Measurements from ENCODE around the gene EXOC6.

EXOC6 gene

DNA sequence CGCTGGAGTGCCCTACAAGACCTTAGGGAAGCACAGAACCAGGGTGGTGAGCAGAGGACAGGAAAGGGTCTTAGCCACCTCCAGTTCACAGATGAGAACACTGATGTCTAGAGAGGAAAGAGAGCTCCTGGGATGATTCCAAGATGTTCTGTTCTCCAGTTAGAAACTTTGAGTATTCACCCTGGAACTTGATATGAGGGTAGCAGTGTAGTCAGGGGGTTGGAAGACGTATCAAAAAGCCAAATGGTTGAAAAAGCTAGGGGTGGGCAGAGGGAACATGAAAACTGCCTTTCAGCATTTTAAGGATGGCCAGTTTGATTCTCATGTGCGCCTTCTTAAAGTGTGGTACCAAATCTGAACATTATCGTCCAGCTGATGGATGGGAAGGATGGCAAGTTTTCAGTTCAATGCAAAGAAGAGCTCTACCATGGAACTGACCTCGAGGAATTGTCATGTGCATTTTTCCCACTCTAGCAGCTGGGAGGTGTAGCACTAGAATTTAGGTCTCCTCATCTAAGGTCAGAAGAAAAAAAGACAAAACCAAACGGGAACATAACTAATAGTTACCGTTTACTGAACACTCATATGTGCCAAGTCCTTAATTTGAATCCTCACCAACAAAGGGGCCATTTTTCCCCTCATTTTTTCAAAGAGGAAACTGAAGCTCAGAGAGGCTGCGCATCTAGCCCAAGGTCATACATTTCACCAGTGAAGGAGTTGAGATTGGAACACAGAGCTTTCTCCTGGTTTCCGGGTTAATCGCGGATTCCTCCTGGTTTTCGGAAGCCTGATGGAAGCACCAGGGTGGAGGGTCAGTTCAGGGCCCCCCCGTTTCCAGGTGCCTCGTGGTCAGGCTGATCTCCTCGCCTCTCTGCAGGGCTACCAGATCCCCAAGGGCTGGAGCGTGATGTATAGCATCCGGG lies 219.4 kb downstream of the EXOC6 start:
- DNase-seq = no peak

DNA sequence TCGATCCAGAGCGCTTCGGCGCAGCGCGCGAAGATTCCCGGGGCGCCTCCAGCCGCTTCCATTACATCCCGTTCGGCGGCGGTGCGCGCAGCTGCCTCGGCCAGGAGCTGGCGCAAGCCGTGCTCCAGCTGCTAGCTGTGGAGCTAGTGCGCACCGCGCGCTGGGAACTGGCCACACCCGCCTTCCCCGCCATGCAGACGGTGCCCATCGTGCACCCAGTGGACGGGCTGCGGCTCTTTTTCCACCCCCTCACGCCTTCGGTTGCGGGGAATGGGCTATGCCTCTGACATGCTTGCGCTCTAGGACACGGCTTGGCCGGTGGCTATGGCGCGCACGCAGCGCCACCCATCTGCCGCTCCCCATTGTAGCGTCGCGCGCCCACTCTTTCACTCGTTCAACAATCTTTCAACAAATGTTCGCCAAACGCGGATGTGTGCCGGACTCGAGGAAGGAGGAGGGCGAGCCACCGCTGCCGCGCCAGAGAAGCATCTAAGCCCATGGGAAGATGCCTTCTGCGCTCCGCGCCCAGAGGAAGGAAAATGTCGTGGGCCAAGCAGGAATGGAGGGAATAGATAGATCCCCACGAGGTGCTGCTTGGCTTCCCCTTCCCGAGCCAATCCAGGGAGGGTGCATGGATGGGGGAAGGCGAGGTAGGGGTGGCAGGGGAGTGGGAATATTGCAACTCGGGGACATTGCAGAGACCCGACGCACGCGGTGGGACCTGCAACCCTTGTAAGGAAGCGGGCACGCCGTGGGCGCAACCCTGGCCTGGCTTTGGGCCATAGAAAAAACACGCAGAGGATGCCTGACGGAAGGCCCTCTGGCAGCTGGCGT lies 220.3 kb downstream of the EXOC6 start:
- no peak for DNase-seq

DNA sequence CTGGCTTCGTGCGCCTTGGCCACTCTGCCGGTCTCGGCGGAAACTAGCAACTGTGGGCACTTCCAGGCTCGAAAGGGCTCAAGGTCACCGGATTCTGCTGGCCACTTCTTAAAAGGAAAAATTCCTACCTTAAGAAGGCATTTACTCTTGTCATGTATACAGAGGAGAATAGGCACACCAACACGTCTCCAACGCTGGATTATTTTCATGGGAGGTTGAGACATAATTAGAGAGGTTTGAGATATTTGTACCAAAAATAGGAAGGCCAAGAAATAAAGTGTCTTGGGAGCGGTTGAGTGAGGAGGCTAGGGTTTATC lies 220.9 kb downstream of the EXOC6 start:
- no peak for DNase-seq

DNA sequence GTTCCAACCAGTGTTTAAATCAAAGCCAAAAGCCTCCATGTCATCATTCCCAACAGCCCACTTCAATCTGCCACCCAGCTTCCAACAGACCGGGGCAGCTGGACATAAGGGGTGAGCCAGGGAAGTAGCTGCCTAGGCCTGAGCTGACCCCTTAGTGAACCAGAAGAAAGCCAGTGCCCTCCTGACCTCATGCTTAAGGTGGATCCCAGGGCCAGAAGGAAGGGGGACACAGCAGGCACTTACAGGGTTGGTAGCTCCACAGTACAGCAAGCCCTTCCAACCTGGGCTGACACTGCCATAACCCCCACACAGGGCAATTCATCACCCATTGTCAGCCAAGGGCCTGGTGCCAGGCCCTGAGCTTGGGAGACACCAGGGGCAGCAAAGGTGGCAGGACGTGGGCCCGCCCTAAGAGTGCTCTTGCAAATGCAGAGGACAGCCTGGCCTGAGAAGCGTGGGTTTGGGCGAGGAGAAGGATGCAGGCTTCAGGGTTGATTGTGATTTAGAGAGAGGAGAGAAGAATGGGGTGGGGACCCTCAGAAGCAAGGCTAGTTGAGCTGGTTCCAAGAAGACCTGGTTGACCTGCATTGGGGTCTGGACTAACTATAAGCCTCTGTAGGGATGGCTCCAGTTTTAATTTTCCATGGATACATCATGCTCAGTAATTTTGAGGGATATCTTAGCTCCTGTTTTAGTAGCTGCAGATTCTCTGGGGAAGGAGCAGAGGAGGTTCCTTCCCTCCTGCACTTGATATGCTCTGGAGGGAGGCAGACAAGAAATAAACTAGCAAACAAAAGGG lies 222.3 kb downstream of the EXOC6 start:
- no peak for DNase-seq

DNA sequence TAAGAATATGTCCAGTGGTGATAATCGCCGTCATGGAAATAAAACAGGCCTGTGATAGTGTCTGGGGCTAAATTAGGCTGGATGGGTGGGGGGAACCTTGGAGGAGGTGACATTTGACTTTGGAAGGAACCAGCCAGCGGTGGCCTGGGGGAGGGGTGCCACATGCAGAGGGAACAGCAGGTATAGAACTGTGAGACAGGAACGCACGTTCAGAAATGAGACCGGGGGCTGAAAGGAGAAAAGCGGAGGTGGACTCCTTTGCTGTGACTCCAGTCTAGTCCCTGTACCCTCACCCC lies 222.8 kb downstream of the EXOC6 start:
- DNase-seq = no peak

DNA sequence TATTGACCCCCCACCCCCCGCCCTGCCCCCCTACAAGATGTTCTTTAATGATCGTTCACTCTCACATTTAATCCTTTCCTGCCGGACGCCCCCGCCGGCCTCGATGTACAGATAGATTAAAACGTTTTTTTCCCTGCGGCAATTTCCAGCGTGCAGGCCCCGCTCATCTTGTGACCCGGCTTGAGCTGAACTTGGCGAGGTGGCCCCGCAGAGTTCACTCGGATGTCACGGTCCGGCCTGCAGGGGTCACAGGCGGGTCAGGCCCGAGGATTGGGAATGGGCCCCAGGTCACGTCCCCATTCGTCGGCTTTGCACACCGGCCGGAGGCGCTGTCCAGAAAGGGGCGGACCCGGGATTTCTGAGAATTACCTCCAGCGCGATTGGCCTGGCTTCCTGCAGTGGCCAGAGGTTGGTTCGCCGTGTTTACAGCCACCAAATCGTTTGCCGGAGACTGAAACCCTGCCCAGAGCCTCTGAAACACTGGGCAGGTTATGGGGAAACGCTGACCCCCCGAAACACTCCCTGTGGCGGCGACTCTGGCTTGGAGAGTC lies 223.4 kb downstream of the EXOC6 start:
- DNase-seq = no peak

DNA sequence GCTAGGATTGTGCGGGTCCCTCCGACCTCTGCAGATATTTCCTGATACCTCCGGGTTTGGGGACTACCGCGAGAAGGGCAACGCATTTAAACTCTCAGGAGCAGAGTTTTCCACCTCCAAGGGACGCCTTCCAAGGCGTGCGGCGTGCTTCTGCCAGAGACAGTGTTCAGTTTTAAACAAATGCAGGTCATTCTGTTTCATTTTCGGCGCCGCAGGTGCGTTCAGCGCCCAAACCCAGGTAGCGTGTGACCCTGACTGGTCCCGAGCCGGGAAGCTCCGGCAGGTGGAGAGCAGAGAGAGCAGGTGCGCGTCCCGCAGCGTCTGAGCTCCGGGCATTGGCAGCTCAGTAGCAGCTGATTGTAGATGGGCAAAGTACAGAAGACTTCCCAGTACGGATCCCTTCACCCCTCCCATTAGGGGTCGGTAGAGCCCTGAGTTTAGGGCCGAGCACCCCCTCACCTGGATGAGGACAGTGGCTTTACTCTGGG lies 223.9 kb downstream of the EXOC6 start:
- no peak for DNase-seq

DNA sequence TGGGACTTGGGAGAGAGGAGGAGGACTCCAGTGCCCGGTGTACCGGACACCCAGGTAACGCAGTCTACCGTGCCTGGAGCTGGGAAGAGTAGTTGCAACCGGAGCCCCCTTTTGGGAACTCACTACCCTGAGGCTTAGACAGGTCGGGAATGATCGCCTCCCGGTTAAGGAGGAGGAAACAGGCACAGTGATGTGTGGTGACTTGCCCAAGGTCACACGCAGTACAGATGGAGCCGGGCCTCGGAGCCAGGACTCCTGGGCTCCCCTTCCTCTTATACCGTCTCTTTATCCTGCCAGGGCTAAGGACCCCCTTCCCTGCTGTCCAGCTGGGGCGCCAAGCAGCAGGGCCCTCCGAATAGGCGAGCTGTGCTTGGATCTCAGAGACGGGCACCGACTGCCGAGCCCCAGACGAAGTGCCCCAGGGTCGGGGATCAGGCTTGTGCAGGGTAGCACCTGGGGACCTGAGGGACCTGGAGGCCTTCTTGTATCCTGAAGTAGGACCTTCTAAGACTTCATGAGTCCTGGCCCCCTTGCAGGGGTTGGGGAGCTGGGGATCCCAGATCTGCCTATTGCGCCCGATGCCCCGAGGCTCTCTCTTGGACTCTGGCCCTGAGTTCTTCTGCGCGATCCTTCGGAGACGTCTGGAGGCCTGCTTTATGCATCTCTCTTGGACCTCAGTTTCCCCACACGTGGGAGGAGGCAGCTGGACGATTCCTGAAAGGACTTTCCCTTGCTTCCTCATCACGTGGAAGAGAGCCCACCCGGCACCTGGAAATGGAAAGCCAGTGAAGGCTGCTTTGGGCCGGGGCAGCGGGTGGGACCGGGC lies 224.6 kb downstream of the EXOC6 start:
- no peak for DNase-seq

DNA sequence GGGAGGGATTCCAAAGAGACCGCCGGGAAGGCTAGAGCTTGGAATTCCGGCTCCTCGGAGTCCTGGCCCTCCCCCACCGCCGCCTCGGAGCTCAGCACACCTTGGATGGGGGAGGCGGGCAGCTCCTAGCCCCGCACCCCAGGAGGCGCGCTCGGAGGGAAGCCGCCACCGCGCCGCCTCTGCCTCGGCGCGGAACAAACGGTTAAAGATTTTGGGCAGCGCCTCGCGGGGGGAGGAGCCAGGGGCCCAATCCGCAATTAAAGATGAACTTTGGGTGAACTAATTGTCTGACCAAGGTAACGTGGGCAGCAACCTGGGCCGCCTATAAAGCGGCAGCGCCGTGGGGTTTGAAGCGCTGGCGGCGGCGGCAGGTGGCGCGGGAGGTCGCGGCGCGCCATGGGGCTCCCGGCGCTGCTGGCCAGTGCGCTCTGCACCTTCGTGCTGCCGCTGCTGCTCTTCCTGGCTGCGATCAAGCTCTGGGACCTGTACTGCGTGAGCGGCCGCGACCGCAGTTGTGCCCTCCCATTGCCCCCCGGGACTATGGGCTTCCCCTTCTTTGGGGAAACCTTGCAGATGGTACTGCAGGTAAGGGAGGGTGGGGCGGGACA lies 225.3 kb downstream of the EXOC6 start, which contains the start of gene CYP26A1:
TSS of gene CYP26A1 (plus strand) at position 355 of the 608 bp plus-strand sequence. CDS start at position 397, 42 bp downstream.
- DNase-seq = no peak

DNA sequence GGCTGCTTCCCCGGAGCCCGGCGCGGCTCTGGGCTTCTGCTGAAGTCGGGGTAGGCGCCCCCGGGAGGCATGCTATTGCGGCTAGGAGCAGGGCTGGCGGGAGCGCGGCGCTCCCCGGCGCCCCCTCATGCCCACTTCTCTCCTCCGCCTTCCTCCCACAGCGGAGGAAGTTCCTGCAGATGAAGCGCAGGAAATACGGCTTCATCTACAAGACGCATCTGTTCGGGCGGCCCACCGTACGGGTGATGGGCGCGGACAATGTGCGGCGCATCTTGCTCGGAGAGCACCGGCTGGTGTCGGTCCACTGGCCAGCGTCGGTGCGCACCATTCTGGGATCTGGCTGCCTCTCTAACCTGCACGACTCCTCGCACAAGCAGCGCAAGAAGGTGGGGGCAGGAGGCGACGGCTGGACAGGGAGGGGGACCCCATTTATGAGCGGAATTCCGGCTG lies 225.9 kb downstream of the EXOC6 start:
- no peak for DNase-seq

DNA sequence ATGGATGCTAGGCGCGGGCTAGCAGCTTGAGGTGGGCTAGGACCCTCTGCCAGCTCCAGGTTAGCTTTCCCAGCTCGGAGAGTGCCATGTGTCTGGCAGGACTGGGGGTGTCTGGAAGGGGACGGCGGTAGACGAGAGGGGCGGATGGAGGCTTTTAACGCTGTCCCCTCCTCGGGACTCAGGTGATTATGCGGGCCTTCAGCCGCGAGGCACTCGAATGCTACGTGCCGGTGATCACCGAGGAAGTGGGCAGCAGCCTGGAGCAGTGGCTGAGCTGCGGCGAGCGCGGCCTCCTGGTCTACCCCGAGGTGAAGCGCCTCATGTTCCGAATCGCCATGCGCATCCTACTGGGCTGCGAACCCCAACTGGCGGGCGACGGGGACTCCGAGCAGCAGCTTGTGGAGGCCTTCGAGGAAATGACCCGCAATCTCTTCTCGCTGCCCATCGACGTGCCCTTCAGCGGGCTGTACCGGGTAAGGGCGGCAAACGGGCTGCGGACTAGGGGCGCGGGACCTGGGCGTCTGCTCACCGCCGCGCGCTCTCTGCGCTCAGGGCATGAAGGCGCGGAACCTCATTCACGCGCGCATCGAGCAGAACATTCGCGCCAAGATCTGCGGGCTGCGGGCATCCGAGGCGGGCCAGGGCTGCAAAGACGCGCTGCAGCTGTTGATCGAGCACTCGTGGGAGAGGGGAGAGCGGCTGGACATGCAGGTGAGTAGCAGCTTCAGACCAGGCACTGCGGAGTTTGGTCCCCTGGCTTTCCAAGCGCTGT lies 226.5 kb downstream of the EXOC6 start:
- DNase-seq = no peak

DNA sequence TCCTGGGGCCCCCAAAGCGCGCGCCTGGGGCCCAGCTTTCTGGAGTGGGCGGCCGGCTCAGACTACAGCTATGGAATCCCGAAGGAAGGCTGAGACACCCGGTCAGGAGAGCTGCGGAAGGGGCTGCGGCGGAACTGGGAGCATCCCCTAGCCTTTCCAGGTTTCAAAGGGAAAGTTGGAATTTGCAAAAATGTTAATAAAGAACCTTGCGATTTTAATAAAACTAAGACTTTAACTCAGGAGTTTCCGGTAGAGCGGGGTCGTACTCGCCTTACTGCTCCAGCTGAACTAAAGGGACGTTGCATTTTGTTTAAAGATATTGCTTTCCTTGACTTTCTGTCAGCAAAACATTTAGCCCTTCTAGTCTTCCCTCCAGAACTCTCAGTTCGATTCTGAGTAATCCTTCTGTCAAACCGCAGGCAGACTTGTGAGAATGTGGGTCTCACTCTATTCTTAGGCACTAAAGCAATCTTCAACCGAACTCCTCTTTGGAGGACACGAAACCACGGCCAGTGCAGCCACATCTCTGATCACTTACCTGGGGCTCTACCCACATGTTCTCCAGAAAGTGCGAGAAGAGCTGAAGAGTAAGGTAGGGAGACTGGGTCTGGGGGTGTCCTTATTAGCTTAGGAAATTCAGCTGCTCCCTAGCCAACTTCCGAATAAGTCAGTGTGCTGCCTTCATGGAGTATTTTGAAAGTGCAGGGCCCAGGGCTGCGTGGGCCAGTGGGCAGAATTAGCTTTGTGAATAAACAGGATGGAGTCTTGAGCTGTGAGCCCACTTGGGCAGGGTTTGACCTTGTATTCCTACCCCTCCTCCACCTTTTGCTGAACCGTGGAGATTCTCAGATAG lies 227.3 kb downstream of the EXOC6 start:
- no peak for DNase-seq

DNA sequence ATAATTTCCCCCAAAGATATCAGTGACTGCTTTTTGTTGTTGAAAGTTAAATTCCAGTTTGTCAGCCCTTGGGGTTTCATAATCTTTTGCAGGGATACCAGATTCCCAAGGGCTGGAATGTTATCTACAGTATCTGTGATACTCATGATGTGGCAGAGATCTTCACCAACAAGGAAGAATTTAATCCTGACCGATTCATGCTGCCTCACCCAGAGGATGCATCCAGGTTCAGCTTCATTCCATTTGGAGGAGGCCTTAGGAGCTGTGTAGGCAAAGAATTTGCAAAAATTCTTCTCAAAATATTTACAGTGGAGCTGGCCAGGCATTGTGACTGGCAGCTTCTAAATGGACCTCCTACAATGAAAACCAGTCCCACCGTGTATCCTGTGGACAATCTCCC lies 228.6 kb downstream of the EXOC6 start:
- no peak for DNase-seq

DNA sequence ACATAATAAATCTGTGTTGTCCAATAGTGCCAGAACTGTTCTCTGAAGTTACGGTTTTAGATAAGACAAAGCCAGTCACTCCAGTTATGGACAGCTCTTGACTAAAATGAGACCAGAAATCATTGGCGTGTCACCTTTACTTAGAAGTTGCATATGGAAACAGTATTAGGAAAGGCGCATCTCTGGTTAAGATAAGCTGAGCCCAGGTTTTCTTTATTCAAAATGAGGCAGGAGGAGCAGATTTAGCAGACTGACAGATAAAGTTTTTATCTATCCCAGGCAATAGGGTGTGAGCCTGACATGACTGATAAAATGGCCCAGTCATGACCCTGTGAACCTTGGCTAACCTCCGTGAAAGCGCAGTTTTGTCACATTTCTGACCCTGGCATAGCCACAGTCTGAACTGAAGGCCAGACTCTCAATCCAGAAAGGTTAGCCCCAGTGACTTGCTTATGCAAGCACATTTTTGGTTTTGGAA lies 229.6 kb downstream of the EXOC6 start:
- DNase-seq = no peak

DNA sequence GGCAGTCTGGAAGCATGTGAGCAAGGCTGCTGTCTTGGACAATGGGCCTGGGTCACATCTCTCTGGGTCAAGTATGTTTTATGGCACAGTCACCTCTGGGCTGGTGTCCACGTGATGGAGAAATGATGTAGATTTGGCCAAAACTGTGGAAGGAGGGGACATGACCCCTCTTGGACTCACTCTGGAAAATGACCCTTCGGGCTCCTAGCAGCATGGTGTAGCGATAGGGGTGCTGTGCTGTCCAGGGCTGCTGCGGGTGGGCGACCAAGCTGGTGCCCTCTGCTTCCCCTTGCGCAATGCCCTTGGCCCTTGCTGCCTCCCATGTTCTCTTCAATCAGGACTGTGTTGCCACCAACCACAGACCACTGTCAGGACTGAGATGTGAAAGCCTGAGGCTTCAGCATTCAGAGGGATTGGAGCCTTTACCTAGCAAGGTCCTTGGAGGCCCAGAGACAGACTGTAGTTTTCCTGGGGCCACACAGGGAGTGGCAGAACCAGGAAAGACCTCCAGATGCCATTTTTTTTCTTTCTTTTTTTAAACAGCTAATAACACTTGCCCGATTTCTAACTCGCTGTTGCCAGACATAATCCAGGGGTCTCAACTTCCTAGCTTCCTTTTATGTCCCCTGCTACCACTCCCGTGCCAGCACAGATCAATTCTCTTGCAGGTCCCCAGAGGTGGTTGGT lies 231.5 kb downstream of the EXOC6 start:
- DNase-seq = no peak

DNA sequence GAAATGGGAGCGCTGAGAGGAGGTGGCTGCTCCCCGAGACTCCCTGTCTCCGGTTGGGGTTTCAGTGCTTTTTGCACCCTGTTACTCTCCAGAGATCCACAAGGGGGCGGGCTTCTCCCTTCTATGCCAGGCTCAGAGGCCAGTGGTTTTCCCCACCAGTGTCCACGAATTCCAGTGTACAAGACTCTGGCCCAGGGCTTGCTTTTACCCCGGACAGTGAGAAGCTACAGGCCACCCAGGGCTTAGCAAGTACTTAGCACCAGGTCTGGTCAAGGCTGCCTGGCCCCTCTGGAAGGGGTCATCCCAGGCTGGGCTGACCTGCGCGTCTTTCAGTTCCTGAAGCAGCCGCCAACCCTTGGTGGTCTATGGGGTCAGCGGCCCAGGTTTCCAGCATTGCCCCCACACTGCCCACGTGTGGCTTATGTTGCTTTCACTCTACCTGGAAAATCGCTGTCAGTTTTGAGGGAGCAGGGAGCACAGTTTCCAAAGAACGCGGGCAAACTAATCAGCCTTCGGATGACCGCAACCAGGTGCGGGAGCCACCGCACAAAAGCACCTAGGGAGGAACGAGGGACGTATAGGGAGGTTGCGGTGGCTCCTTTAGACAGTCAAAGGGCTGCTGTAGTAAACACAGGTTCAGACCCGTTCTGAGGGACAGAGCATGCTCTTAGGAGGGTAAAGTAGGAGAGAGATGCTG lies 232.2 kb downstream of the EXOC6 start:
- DNase-seq = peak; percentile 23 to 39

DNA sequence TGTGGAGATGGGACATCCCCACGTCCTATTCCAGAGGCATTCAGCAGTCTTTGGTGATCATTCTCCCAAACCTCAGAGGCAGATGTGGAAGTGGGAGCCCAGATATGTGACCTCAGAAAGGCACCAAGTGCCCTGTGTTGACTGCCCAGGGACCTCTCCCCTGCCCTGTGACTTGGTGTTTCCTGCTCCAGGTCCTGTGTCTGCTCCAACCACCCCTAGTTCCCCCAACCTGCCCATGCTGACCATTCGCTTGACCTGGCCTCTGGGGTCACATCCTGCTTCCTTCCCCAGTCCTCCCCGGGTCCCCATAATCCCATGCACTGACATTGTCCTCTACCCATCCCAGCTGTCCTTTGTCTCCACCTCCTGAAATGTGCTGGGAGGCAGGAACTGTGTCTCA lies 233.0 kb downstream of the EXOC6 start:
- no peak for DNase-seq

DNA sequence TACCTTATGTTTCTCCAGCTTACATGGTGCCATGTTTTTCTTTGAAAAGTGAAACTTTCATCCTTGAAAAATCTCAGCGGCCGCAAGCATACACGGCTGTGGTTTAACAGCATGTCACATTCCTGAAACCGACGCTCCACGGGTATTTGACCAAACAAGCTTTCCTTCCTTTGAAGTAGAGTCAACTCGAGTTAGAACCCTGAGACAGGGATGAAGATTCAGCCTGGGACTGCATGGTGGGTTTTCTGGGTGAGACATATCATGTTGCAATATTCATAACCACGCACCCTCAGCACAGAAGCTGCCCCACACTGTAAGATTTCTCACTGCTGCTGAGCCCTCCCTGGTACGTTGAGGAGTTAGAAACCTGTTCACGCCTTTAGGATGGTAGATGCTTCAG lies 233.5 kb downstream of the EXOC6 start:
- no peak for DNase-seq

Measured in stimulated activated CD4-positive, alpha-beta T cell treated with anti-CD3 and anti-CD28 coated beads, Interleukin-4, amount 100 ng/mL, for 4 hours (primary cell).